Upper lobe of left lung (tissue), 4 donors: ENCODE measurements around the gene SHISA5.

Experiments used
- POLR2AphosphoS5 ChIP-seq, 2 donors: sonication (generic); formaldehyde crosslinking; IDR thresholded peaks; one replicate each; pipeline ENCODE4 v1.5.1; 2017; ENCODE audit warnings: antibody characterized with exemption in 2 of 2
- TF ChIP-seq, protein P1 (sequence below), 6 experiments: fragments of 450-650 bp in 4 of 6; fragments of 200-600 bp in 2 of 6; sonication (generic) in 2 of 6; IDR thresholded peaks; one replicate each; pipeline ENCODE4 v1.5.1; 2016 to 2019; ENCODE audit warnings: antibody characterized with exemption in 6 of 6

DNA sequence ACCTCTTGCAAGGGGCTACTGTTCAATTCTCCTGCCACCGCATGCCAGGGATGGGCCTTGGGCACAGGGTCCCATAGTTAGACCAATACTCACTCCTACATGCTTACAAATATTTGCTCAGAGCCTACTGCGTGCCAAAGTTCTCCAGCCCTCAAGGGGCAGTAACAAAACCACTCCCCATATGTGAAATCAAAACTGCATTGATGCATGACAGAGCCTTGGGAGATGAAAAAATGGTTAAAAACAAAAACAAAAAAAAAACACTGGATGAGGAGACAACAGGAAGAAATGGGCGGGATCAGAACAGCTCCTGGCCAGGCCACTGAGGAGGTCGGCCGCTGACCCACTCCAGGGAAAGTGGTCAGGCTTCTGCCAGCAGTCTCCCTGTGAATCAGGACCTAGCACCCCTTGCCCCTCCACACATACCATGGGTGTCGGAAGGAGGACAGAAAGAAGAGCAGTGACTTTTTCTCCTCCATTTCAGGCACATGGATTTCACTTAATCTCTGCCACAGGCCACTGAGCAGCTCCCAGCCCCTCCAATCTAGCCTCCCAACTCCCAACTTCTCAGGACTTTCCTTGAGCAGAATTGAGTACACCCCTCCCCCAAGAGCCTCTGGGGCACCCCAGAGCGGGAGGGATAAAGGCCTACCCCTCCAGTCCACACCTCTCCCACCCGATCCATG lies 76.9 kb downstream of the SHISA5 start:
- TF ChIP-seq, protein P1, sequence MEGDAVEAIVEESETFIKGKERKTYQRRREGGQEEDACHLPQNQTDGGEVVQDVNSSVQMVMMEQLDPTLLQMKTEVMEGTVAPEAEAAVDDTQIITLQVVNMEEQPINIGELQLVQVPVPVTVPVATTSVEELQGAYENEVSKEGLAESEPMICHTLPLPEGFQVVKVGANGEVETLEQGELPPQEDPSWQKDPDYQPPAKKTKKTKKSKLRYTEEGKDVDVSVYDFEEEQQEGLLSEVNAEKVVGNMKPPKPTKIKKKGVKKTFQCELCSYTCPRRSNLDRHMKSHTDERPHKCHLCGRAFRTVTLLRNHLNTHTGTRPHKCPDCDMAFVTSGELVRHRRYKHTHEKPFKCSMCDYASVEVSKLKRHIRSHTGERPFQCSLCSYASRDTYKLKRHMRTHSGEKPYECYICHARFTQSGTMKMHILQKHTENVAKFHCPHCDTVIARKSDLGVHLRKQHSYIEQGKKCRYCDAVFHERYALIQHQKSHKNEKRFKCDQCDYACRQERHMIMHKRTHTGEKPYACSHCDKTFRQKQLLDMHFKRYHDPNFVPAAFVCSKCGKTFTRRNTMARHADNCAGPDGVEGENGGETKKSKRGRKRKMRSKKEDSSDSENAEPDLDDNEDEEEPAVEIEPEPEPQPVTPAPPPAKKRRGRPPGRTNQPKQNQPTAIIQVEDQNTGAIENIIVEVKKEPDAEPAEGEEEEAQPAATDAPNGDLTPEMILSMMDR (IDR thresholded peaks at IDR 0.05), result no peak
- TF ChIP-seq POLR2AphosphoS5 (IDR thresholded peaks at IDR 0.05), result no peak
